ENCODE data around the gene SLFN12L.

SLFN12L gene

DNA sequence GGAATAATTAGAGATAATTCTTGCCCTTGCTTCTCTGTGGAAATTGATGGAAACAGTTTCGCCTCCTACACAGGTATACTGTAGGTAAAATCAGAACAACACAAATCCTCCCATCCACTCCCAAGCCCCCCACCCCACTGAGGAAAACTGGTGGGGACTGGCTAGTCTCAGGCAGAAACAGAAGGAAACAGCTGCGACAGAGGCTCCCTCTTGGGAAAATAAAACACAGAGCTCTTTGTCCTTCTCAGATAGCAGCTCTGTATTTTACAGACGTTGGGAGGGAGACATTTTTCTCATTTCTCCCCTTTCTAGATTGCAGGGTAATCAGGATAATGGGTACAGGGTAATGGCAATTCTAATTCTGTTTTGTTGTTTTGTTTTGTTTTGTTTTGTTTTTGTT is 90.0 kb downstream of the SLFN12L start:
- in situ Hi-C loops (cut with HindIII; ENCODE audit: low sequenced_read_pairs) = loop anchor here (5.0 kb wide), 1 partner anchor 135 kb away; no protein-coding TSS in a partner anchor

DNA sequence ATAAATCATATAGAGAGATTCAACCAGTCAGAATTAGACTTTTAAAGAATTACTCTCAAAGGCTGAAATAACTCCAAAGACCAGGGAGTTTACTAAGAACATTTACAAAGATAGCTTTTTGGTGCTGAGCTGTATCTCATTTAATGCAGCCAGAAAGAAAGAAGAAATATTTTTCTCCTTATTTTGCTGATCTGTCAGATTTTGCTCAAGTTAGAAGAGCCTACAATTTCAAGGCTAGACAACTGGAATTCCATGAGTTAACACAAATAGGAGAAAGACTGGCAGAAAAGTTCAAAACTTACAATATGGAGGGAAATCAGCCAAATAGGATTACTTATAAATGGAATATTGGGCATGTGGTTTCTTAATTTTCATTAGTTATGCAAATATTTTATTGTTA is 99.0 kb downstream of the SLFN12L start:
- in situ Hi-C loops (cut with HindIII; ENCODE audit: low sequenced_read_pairs) = no loop called here

DNA sequence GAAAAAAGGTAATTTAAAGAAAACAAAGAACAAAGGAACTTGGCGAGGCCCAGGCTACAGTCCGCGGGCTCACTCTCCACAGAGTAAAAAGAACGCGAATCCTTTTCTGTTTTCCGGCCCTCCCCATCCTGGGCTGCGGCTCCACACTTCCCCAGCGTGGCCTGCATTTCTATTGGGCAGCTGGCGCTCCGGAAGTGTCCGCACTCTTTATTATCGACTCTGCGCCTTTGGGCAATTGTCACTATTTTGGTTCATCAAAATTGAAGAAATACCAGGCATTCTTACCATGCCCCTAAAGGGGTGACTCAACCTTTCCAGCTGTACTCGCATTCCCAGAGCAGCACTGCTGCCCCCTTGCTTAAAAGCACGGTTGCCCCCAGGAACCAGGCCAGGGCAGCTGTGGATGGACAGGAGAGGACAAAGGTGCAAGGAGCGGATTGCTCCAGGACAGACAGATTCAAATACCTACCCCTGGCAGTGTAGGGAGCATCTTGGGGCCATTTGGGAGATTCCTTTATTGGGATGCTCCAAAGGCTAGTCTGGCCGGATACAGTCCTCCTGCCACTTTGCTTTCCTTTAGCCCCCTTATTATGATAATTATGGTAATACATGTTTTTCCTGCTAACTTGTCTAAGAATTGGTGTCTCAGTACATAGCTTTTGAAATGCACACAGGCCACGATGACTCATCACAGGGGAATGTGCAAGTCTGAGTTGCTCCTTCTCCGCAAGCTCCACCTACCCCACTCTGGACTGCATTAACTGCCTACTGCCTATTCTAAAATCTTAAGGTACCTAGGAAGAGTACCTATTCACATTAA is 104.2 kb downstream of the SLFN12L start:
- in situ Hi-C loops (cut with HindIII; ENCODE audit: low sequenced_read_pairs) = no loop called here

DNA sequence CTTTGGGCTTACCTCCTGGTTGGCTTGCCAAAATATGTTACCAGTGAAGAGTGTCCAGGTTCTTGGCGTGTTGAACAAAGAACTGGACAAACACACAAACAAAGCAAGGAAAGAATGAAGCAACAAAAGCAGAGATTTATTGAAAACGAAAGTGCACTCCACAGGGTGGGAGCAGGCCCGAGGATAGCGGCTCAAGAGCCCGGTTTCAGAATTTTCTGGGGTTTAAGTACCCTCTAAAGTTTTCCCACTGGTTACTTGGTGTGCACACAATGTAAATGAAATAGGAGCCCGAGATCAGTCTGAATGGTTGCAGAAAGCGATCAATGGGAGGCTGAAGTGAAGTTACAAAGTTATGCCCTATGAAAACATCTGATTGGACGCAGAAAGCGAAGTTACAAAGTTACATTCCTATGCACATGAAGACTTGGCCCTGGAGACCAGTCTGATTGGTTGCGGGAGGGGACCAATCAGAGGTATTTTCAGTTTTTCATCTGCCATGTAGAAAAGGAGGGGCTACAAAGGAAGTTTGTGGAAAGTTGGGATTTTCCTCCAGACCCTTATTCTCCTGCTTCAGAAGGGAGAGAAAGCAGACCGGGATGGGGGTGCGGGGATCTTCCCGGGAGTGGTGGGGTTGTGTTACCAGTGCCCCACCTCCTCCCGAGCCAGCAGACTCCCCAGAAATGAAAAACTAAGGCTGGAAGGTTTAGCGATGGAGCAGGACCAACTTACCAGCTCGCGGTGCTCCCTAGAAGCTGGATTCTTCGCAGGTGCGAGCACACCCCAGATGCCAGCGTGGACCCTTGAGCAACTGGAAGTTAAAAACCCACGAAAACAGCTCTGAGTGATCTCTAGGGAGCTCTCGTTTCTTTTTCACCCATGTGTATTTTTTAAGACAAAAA is 105.1 kb downstream of the SLFN12L start, which contains the start of gene SLFN12:
Gene SLFN12, minus strand, starts transcription at position 325 of the 899 bp plus-strand sequence. CDS start 9,472 bp downstream, outside the sequence.
- in situ Hi-C loops (cut with HindIII; ENCODE audit: low sequenced_read_pairs) = no loop called here

DNA sequence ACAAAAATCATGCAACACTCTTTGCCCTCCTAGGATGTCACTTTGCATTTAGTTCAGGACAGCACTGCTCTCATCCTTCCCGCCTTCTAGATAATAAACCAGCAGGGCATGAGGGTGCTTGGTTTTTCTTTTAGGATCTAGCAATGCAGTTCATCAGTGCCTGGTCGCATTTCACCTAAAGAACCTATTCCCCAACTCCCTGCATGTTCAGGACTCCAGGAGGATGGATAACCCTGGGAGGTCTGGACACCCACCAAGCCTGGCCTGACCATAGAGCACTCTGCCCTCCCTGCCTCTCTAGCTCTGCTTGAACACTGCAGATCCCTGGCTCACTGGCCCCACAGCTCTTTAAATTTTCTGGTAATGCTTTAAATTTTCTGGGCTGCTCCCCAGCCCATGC is 107.8 kb downstream of the SLFN12L start:
- in situ Hi-C loops (cut with HindIII; ENCODE audit: low sequenced_read_pairs) = no loop called here

DNA sequence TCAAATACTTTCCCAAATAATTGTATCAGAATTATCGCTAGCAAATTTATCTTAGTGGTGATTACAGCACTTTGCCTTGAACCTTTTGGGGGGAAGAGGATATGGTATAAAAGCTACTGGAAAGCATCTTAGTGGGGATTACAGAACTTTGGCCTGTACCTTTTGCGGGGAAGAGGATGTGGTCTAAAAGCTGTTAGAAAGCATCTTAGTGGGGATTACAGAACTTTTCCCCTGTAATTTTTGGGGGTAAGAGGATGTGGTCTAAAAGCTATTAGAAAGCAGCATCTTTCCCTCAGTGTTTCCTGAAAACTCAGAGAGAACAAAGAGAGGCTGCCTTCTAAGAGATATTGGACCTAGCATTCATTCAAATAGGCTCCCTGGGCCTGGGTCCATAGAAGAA is 109.2 kb downstream of the SLFN12L start:
- in situ Hi-C loops (cut with HindIII; ENCODE audit: low sequenced_read_pairs) = no loop called here

DNA sequence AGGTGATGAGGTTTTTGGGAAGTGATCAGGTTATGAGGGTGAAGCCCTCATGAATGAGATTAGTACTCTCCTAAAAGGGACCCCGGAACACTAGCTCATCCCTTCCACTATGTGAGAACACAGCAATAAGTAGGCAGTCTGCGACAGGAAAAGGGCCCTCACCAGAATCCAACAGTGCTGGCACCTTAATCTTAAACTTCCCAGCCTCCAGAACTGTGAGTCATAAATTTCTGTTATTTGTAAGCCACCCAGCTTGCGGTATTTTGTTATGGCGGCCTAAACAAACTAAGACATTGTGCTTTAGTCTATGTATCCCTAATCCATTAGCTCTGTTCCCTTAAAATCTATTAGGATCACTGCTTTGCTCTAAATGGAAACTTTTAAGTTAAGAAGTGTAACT is 113.7 kb downstream of the SLFN12L start:
- in situ Hi-C loops (cut with HindIII; ENCODE audit: low sequenced_read_pairs) = no loop called here

All from endothelial cell of hepatic sinusoid (primary cell).